Cardiac fibroblast (primary cell): ENCODE measurements around the gene RAPGEF1.

ENCODE experiments used
- DNase-seq, 2 donors: peaks; one replicate each; pipeline versions ENCODE4 v3.0.0 to v3.0.0-alpha.2; 2010; ENCODE audit warnings: low read depth in 2 of 2
- H3K4me3 ChIP-seq, 2 donors: replicated peaks in 1 of 2; 1 replicate in 1 of 2; 2 replicates in 1 of 2; pipeline ENCODE4 v1.5.1; 2011; ENCODE audit warnings: low read depth in 2 of 2, low read length in 2 of 2, mild to moderate bottlenecking in 2 of 2, moderate library complexity in 1 of 2
- CTCF ChIP-seq: IDR thresholded peaks from one replicate; pipeline ENCODE4 v1.5.1; 2011; ENCODE audit warnings: low read depth, mild to moderate bottlenecking, low read length, inconsistent platforms

The RAPGEF1 gene

GRCh38 chr9:131679261-131680020, 60.4 kb downstream of the RAPGEF1 start:
- no peak overlapping the region for H3K4me3 ChIP-seq

GRCh38 chr9:131678499-131679111, 61.3 kb downstream of the RAPGEF1 start:
- no peak for TF ChIP-seq CTCF
- no peak overlapping the region for H3K4me3 ChIP-seq
- peak; percentile 91 to 95 for DNase-seq

More at GRCh38 chr9:131679261-131680020, 60.4 kb downstream of the RAPGEF1 start:
- peak in 1 of 2 donors; percentile 29 for DNase-seq
- no peak for TF ChIP-seq CTCF

DNA sequence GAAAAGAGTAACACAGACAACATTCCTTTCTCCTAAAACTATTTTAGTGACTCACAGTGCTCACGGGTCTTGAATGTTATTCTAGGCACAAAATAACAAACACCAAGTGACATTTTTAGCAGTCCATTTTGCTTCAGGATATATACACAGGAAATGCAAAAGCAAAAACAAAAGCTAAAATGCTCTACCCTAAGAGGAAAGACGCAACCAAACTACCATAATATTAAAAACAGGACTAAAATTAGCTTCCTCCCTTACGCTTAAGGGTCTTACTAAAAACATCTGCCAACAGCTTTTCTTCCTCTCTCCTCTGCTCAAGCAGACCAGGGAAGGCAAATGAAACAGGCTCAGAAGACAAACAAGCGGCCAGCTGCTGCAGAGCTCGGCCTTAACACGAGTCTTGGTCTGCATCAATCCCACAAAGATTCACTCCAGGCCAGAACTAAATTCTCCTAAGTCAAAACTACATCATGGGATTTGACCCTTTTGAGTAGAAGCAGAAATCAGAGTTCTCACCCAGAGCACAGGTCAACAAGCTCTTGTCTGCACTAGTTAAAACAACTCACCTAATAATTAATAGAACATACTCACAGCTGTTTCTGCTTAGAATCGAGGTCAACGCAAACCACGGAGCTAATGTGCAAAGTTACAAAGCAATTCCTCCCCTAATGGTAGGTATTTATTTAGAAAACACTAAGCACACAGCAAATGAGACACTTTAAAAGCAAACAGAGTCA, 62.3 kb downstream of the RAPGEF1 start:
- DNase-seq, result peak; percentile 71 to 80
- no peak for TF ChIP-seq CTCF
- H3K4me3 ChIP-seq, result no peak overlapping the region

- no peak overlapping the region for H3K4me3 ChIP-seq
- no peak for TF ChIP-seq CTCF
- peak; percentile 49 to 62 for DNase-seq
Measured at GRCh38 chr9:131677049-131677443, 62.8 kb downstream of the RAPGEF1 start.

DNA sequence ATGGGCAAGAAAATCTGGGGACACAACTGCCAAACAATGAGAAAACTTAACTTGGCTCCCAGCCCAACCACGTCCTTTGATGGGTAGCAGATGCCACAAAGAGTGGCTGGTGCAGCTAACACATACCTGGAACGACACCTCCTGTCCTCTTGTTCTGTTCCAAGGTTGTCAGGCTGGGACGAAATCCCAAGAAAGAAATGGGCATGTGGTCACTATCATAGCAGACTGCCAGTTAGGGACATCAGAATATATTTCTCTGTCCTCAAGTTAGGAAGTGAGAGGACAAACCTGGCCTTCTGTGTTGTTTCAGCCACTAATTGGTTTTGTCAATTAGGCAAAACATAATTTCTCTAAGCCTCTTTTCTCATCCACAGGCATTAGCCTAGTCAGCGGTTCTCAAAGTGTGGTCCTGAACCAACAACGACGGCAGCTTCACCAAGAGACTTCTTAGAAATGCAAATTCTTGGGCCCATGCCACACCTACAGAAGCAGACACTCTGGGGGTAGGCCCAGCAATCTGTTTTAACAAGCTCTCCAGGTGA, 63.4 kb downstream of the RAPGEF1 start:
- DNase-seq, result no peak
- no peak for TF ChIP-seq CTCF
- no peak overlapping the region for H3K4me3 ChIP-seq

GRCh38 chr9:131675437-131676022, 64.3 kb downstream of the RAPGEF1 start:
- DNase-seq, result no peak
- no peak overlapping the region for H3K4me3 ChIP-seq
- TF ChIP-seq CTCF, result no peak
